MCF 10A (cell line): ENCODE results near the gene GLIS1. TPM values are rescaled to one million over a fixed set of nuclear protein-coding genes. Genes with fewer than 3 reads are reported as not detected.

Experiments used
- BruUV-seq: library from RNA; stranded (reverse); fragments of 400-500 nt; replicated peaks from 2 replicates; lab custom pipeline; 2021; lab: Mats Ljungman, UMichigan
- CTCF ChIA-PET: fragments of 300-600 bp; sonication (Branson Sonifier 250); formaldehyde crosslinking; extraction: SDS; loops from one replicate; lab custom pipeline; 2021; ENCODE audit warnings: antibody characterized with exemption, inconsistent platforms; lab: Yijun Ruan, JAX
- POLR2A ChIA-PET: fragments of 300-600, 350-650 bp; sonication (Branson Sonifier 250); formaldehyde crosslinking; extraction: SDS; loops from one replicate; lab custom pipeline; 2020; ENCODE audit warnings: antibody characterized with exemption, inconsistent platforms; lab: Yijun Ruan, JAX
- DNase-seq: peaks from one replicate; pipeline ENCODE4 v3.0.0-alpha.2; 2018; ENCODE audit not compliant: unreplicated experiment
- H3K27ac Mint-ChIP-seq: one replicate; pipeline ENCODE4 v1.8.0; 2022; ENCODE audit warnings: mild to moderate bottlenecking, low read depth, mixed read lengths; ENCODE audit not compliant: unreplicated experiment
- H3K27me3 Mint-ChIP-seq: one replicate; pipeline ENCODE4 v1.8.0; 2022; ENCODE audit warnings: mixed read lengths; ENCODE audit not compliant: insufficient read depth, unreplicated experiment
- H3K36me3 Mint-ChIP-seq: one replicate; pipeline ENCODE4 v1.8.0; 2022; ENCODE audit warnings: mild to moderate bottlenecking, moderate library complexity, mixed read lengths; ENCODE audit not compliant: insufficient read depth, unreplicated experiment
- H3K4me1 Mint-ChIP-seq: one replicate; pipeline ENCODE4 v1.8.0; 2022; ENCODE audit warnings: mixed read lengths; ENCODE audit not compliant: insufficient read depth, unreplicated experiment
- H3K4me3 Mint-ChIP-seq: one replicate; pipeline ENCODE4 v1.8.0; 2022; ENCODE audit warnings: mild to moderate bottlenecking, moderate library complexity, mixed read lengths; ENCODE audit not compliant: unreplicated experiment
- H3K9me3 Mint-ChIP-seq: one replicate; pipeline ENCODE4 v1.8.0; 2022; ENCODE audit warnings: mixed read lengths; ENCODE audit not compliant: unreplicated experiment
- CTCF ChIP-seq: fragments of 200-600 bp; IDR thresholded peaks from one replicate; pipeline ENCODE4 v1.8.0; 2022; ENCODE audit warnings: antibody characterized with exemption, mild to moderate bottlenecking; ENCODE audit not compliant: unreplicated experiment
- intact Hi-C: fragments of 100-400 bp; cut with micrococcal nuclease; formaldehyde crosslinking; loops from 2 replicates; pipeline ENCODE4 v1.14.1; 2022
- total RNA-seq: library from RNA; stranded (reverse); gene quantifications from 2 replicates; pipeline ENCODE4 v1.2.3, GENCODE V29; 2022

The GLIS1 gene
- total RNA-seq, 1 experiment from 2014 or later, result 0.93 TPM

DNA sequence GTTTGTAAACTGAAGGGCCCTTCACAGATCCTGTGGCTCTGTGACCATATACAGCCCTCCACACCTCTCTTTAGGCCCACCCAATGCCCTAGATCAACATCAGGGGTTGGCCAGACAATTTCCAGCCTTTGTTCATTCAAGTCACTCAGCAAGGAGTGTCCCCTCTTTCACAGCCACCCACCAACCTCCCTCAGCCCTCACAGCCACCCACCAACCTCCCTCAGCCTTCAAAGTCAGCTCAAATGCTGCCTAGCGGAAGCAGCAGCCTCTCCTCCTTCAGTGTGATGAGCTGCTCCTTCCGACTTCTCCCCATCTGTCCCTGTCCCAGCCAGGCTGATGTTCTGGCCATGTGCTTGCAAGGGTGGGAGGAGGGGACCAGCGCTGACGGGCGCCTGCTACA is 208.4 kb downstream of the GLIS1 start:
- BruUV-seq, result no TSS peak
- TF ChIP-seq CTCF, result no peak
- Mint-ChIP-seq H3K27ac (no peak overlapping the region), H3K27me3 (no peaks in the 10 kb centered on the region), H3K4me3 (no peak overlapping the region), H3K36me3 (no peaks in the 10 kb centered on the region), H3K4me1 (no peaks in the 10 kb centered on the region), H3K9me3 (no peaks in the 10 kb centered on the region)
- ChIA-PET POLR2A (no interaction called here), CTCF (no interaction called here)
- intact Hi-C loops, result no loop called here
- DNase-seq, result no peak

GRCh38 chr1:53529555-53529954 is 209.4 kb downstream of the GLIS1 start:
- Mint-ChIP-seq H3K27me3 (peaks cover 2% of the 10 kb centered on the region), H3K27ac (no peak overlapping the region), H3K4me1 (no peaks in the 10 kb centered on the region), H3K9me3 (no peaks in the 10 kb centered on the region), H3K4me3 (no peak overlapping the region), H3K36me3 (no peaks in the 10 kb centered on the region)
- TF ChIP-seq CTCF, result no peak
- POLR2A ChIA-PET, result no interaction called here
- no peak for DNase-seq
- no TSS peak for BruUV-seq
- CTCF ChIA-PET, result no interaction called here
- intact Hi-C loops, result no loop called here

DNA sequence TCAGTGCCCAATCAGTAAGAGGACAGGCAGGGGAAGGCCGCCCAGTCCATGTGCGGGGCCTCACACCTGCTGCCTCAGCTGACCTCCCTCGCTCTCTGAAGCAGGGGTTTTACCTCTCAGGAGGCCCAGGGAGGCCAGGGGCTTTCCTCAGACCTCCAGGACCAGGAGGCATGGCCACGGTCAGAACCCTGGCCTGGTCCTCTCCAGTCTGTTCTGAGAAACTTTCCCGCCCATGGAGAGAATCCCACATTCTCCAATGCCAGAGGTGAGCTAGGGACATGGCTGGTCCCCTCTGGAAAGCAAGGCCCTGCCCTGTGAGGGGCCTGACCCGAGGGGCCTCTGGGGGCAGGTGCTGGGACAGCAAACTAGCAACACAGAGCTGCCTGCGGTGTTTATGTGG is 211.6 kb downstream of the GLIS1 start:
- Mint-ChIP-seq H3K27ac (no peak overlapping the region), H3K9me3 (no peaks in the 10 kb centered on the region), H3K27me3 (peaks cover 15% of the 10 kb centered on the region), H3K36me3 (no peaks in the 10 kb centered on the region), H3K4me3 (no peak overlapping the region), H3K4me1 (no peaks in the 10 kb centered on the region)
- POLR2A ChIA-PET, result no interaction called here
- DNase-seq, result no peak
- intact Hi-C loops, result no loop called here
- no peak for TF ChIP-seq CTCF
- BruUV-seq, result no TSS peak
- CTCF ChIA-PET, result no interaction called here

GRCh38 chr1:53526451-53527101 is 212.4 kb downstream of the GLIS1 start:
- Mint-ChIP-seq H3K27ac (no peak overlapping the region), H3K36me3 (no peaks in the 10 kb centered on the region), H3K4me1 (no peaks in the 10 kb centered on the region), H3K4me3 (no peak overlapping the region), H3K27me3 (peaks cover 15% of the 10 kb centered on the region), H3K9me3 (no peaks in the 10 kb centered on the region)
- intact Hi-C loops, result no loop called here
- TF ChIP-seq CTCF, result no peak
- no TSS peak for BruUV-seq
- ChIA-PET POLR2A (no interaction called here), CTCF (interaction anchor here (0.6 to 0.9 kb wide), 2 partner anchors 140 to 684 kb away, joined by 3 to 4 read pairs; no protein-coding TSS in a partner anchor)
- no peak for DNase-seq
